CD1c-positive myeloid dendritic cell (primary cell): Measurements from ENCODE around the gene PLEKHG4.

ENCODE experiments used
- DNase-seq: peaks from one replicate; pipeline ENCODE4 v3.0.0-alpha.2; 2016; ENCODE audit errors: extremely low spot score

PLEKHG4 gene

GRCh38 chr16:67244387-67245185 is 34.7 kb upstream of the PLEKHG4 start:
- DNase-seq, result peak; percentile 97

- no peak for DNase-seq
These were observed 34.1 kb upstream of the PLEKHG4 start for GRCh38 chr16:67245186-67245585.

- no peak for DNase-seq
These were observed 33.7 kb upstream of the PLEKHG4 start for GRCh38 chr16:67245674-67246080.

GRCh38 chr16:67246081-67246755 is 33.1 kb upstream of the PLEKHG4 start:
- peak; percentile 86 for DNase-seq

GRCh38 chr16:67246756-67247191 is 32.6 kb upstream of the PLEKHG4 start:
- DNase-seq, result no peak

GRCh38 chr16:67247192-67248072 is 31.9 kb upstream of the PLEKHG4 start, which contains the start of gene FHOD1:
FHOD1 (minus strand) TSS chr16:67247481; CDS start chr16:67247410, 71 bp downstream.
- DNase-seq, result peak; percentile 97

- no peak for DNase-seq
These were observed 31.3 kb upstream of the PLEKHG4 start for GRCh38 chr16:67248073-67248400.

- DNase-seq, result peak; percentile 28
These were observed 30.7 kb upstream of the PLEKHG4 start, which contains the start of gene SLC9A5 for GRCh38 chr16:67248401-67249177. SLC9A5 (plus strand) TSS chr16:67248979; CDS start chr16:67249015, 36 bp downstream.

- no peak for DNase-seq
These were observed 29.9 kb upstream of the PLEKHG4 start for GRCh38 chr16:67249178-67250044.

- no peak for DNase-seq
These were observed 29.3 kb upstream of the PLEKHG4 start for GRCh38 chr16:67250045-67250327.

GRCh38 chr16:67252609-67253497 is 26.5 kb upstream of the PLEKHG4 start:
- no peak for DNase-seq

GRCh38 chr16:67254801-67255552 is 24.4 kb upstream of the PLEKHG4 start:
- DNase-seq, result no peak

GRCh38 chr16:67255553-67256221 is 23.6 kb upstream of the PLEKHG4 start:
- DNase-seq, result no peak

GRCh38 chr16:67256701-67257230 is 22.6 kb upstream of the PLEKHG4 start:
- DNase-seq, result no peak

- no peak for DNase-seq
These were observed 21.7 kb upstream of the PLEKHG4 start for GRCh38 chr16:67257486-67258160.

GRCh38 chr16:67258161-67258835 is 21.0 kb upstream of the PLEKHG4 start:
- no peak for DNase-seq

- no peak for DNase-seq
These were observed 19.6 kb upstream of the PLEKHG4 start for GRCh38 chr16:67259705-67260104.
